ENCODE results near the gene UBA5.

Gene UBA5

GRCh38 chr3:132713977-132714727 lies 54.0 kb downstream of the UBA5 start:
- H3K9me3 ChIP-seq (ENCODE audit: control insufficient read depth, insufficient read depth, low read length), result no peaks in the 10 kb centered on the region
- peaks cover 17% of the 10 kb centered on the region for H3K36me3 ChIP-seq (ENCODE audit: insufficient read depth, low read length)
- H3K4me1 ChIP-seq (ENCODE audit: insufficient read depth, low read length), result no peaks in the 10 kb centered on the region
- no peak overlapping the region for H3K9ac ChIP-seq (ENCODE audit: low read depth, low read length)

- no peaks in the 10 kb centered on the region for H3K9me3 ChIP-seq (ENCODE audit: control insufficient read depth, insufficient read depth, low read length)
- peaks cover 7% of the 10 kb centered on the region for H3K36me3 ChIP-seq (ENCODE audit: insufficient read depth, low read length)
- no peak overlapping the region for H3K9ac ChIP-seq (ENCODE audit: low read depth, low read length)
- no peaks in the 10 kb centered on the region for H3K4me1 ChIP-seq (ENCODE audit: insufficient read depth, low read length)
These were observed 56.2 kb downstream of the UBA5 start for GRCh38 chr3:132716372-132716771.

- Histone ChIP-seq H3K9ac (ENCODE audit: low read depth, low read length) (peak overlapping the region; percentile 28; the same call in 1 of the 2 replicates), H3K4me1 (ENCODE audit: insufficient read depth, low read length) (peaks cover 4% of the 10 kb centered on the region; the same call in 1 of the 2 replicates), H3K36me3 (ENCODE audit: insufficient read depth, low read length) (peaks cover 7% of the 10 kb centered on the region), H3K9me3 (ENCODE audit: control insufficient read depth, insufficient read depth, low read length) (no peaks in the 10 kb centered on the region)
These were observed 60.1 kb downstream of the UBA5 start for GRCh38 chr3:132720228-132720627.

- Histone ChIP-seq H3K9ac (ENCODE audit: low read depth, low read length) (peak overlapping the region; percentile 93), H3K4me1 (ENCODE audit: insufficient read depth, low read length) (peaks cover 8% of the 10 kb centered on the region; the same call in 1 of the 2 replicates), H3K9me3 (ENCODE audit: control insufficient read depth, insufficient read depth, low read length) (no peaks in the 10 kb centered on the region), H3K36me3 (ENCODE audit: insufficient read depth, low read length) (peaks cover 3% of the 10 kb centered on the region)
These were observed 61.5 kb downstream of the UBA5 start for GRCh38 chr3:132721479-132722164.

GRCh38 chr3:132722165-132723023 lies 62.3 kb downstream of the UBA5 start, which contains the start of gene NPHP3:
NPHP3 (minus strand) TSS chr3:132722409; CDS start chr3:132722355, 54 bp downstream.
- Histone ChIP-seq H3K36me3 (ENCODE audit: insufficient read depth, low read length) (peaks cover 3% of the 10 kb centered on the region; the same call in 1 of the 2 replicates), H3K9me3 (ENCODE audit: control insufficient read depth, insufficient read depth, low read length) (no peaks in the 10 kb centered on the region), H3K4me1 (ENCODE audit: insufficient read depth, low read length) (peaks cover 8% of the 10 kb centered on the region; the same call in 1 of the 2 replicates), H3K9ac (ENCODE audit: low read depth, low read length) (peak within 1 kb of the TSS; percentile 93)

- Histone ChIP-seq H3K4me1 (ENCODE audit: insufficient read depth, low read length) (peaks cover 8% of the 10 kb centered on the region; the same call in 1 of the 2 replicates), H3K36me3 (ENCODE audit: insufficient read depth, low read length) (peaks cover 3% of the 10 kb centered on the region; the same call in 1 of the 2 replicates), H3K9ac (ENCODE audit: low read depth, low read length) (peak overlapping the region; percentile 87), H3K9me3 (ENCODE audit: control insufficient read depth, insufficient read depth, low read length) (no peaks in the 10 kb centered on the region)
These were observed 63.2 kb downstream of the UBA5 start for GRCh38 chr3:132723024-132723950.

GRCh38 chr3:132726341-132726823 lies 66.3 kb downstream of the UBA5 start:
- no peaks in the 10 kb centered on the region for H3K9me3 ChIP-seq (ENCODE audit: control insufficient read depth, insufficient read depth, low read length)
- no peak overlapping the region for H3K9ac ChIP-seq (ENCODE audit: low read depth, low read length)
- no peaks in the 10 kb centered on the region for H3K36me3 ChIP-seq (ENCODE audit: insufficient read depth, low read length)
- peaks cover 8% of the 10 kb centered on the region; the same call in 1 of the 2 replicates for H3K4me1 ChIP-seq (ENCODE audit: insufficient read depth, low read length)
